T-helper 1 cell treated with Interleukin-12 subunit alpha and Interleukin-12 subunit beta and Interleukin-4 antibody, amounts not matched to agents 30 μg/mL and 1 μg/mL, for 36 hours (primary cell): ENCODE results near the gene ZBTB32.
"Not testable (repeated sequence)": the region's sequence is repeated elsewhere in the genome, so short reads cannot be mapped to it uniquely, and the experiment has no call there.

ENCODE experiments used
- H3K27ac Mint-ChIP-seq: one replicate; pipeline ENCODE4 v1.8.0; 2021; ENCODE audit warnings: mild to moderate bottlenecking, mixed read lengths
- H3K27me3 Mint-ChIP-seq: one replicate; pipeline ENCODE4 v1.8.0; 2021; ENCODE audit warnings: low read depth, mixed read lengths
- H3K36me3 Mint-ChIP-seq: one replicate; pipeline ENCODE4 v1.8.0; 2021; ENCODE audit warnings: low read depth, mixed read lengths
- H3K4me1 Mint-ChIP-seq: one replicate; pipeline ENCODE4 v1.8.0; 2021; ENCODE audit warnings: low read depth, mixed read lengths
- H3K4me3 Mint-ChIP-seq: one replicate; pipeline ENCODE4 v1.8.0; 2021; ENCODE audit warnings: mild to moderate bottlenecking, moderate library complexity, mixed read lengths
- H3K9me3 Mint-ChIP-seq: one replicate; pipeline ENCODE4 v1.8.0; 2021; ENCODE audit warnings: mixed read lengths

ZBTB32 gene

GRCh38 chr19:35704218-35704617 lies at the start of gene ZBTB32:
ZBTB32 (plus strand) TSS chr19:35704558; CDS start chr19:35714627, 10,069 bp downstream.
- Mint-ChIP-seq H3K36me3 (peaks cover 3% of the 10 kb centered on the region), H3K4me3 (no peak within 1 kb of the TSS), H3K9me3 (no peaks in the 10 kb centered on the region), H3K27ac (no peak within 1 kb of the TSS), H3K4me1 (peaks cover 9% of the 10 kb centered on the region), H3K27me3 (no peaks in the 10 kb centered on the region)

- H3K4me3 Mint-ChIP-seq, H3K9me3 Mint-ChIP-seq, H3K27ac Mint-ChIP-seq, H3K27me3 Mint-ChIP-seq: not testable (repeated sequence)
- peaks cover 12% of the 10 kb centered on the region for H3K4me1 Mint-ChIP-seq
- H3K36me3 Mint-ChIP-seq: peaks cover 32% of the 10 kb centered on the region
Observed at GRCh38 chr19:35654828-35655227, 49.5 kb upstream of the ZBTB32 start.

GRCh38 chr19:35655600-35655999 lies 48.8 kb upstream of the ZBTB32 start:
- no peak overlapping the region for H3K27ac Mint-ChIP-seq
- peaks cover 12% of the 10 kb centered on the region for H3K4me1 Mint-ChIP-seq
- H3K36me3 Mint-ChIP-seq: peaks cover 34% of the 10 kb centered on the region
- no peaks in the 10 kb centered on the region for H3K9me3 Mint-ChIP-seq
- H3K4me3 Mint-ChIP-seq: no peak overlapping the region
- no peaks in the 10 kb centered on the region for H3K27me3 Mint-ChIP-seq

GRCh38 chr19:35656700-35657099 lies 47.7 kb upstream of the ZBTB32 start:
- Mint-ChIP-seq H3K27ac (no peak overlapping the region), H3K36me3 (peaks cover 26% of the 10 kb centered on the region), H3K27me3 (no peaks in the 10 kb centered on the region), H3K9me3 (no peaks in the 10 kb centered on the region), H3K4me3 (no peak overlapping the region), H3K4me1 (peaks cover 7% of the 10 kb centered on the region)

- Mint-ChIP-seq H3K9me3 (no peaks in the 10 kb centered on the region), H3K27me3 (no peaks in the 10 kb centered on the region), H3K4me3 (no peak overlapping the region), H3K4me1 (peaks cover 5% of the 10 kb centered on the region), H3K27ac (no peak overlapping the region), H3K36me3 (peaks cover 25% of the 10 kb centered on the region)
Observed at GRCh38 chr19:35657904-35658700, 46.3 kb upstream of the ZBTB32 start.

- H3K36me3 Mint-ChIP-seq: peaks cover 10% of the 10 kb centered on the region
- no peak overlapping the region for H3K27ac Mint-ChIP-seq
- peaks cover 2% of the 10 kb centered on the region for H3K4me1 Mint-ChIP-seq
- no peaks in the 10 kb centered on the region for H3K9me3 Mint-ChIP-seq
- H3K4me3 Mint-ChIP-seq: no peak overlapping the region
- H3K27me3 Mint-ChIP-seq: no peaks in the 10 kb centered on the region
Observed at GRCh38 chr19:35661995-35662340, 42.4 kb upstream of the ZBTB32 start.

GRCh38 chr19:35663981-35664380 lies 40.4 kb upstream of the ZBTB32 start:
- Mint-ChIP-seq H3K36me3 (peaks cover 3% of the 10 kb centered on the region), H3K27me3 (no peaks in the 10 kb centered on the region), H3K27ac (no peak overlapping the region), H3K9me3 (no peaks in the 10 kb centered on the region), H3K4me3 (no peak overlapping the region), H3K4me1 (no peaks in the 10 kb centered on the region)

GRCh38 chr19:35665157-35665556 lies 39.2 kb upstream of the ZBTB32 start:
- H3K4me3 Mint-ChIP-seq: no peak overlapping the region
- H3K27ac Mint-ChIP-seq: no peak overlapping the region

GRCh38 chr19:35665604-35666003 lies 38.8 kb upstream of the ZBTB32 start:
- Mint-ChIP-seq H3K4me1 (peaks cover 3% of the 10 kb centered on the region), H3K27me3 (peaks cover 14% of the 10 kb centered on the region), H3K27ac (no peak overlapping the region), H3K36me3 (no peaks in the 10 kb centered on the region), H3K4me3 (no peak overlapping the region), H3K9me3 (no peaks in the 10 kb centered on the region)

More at GRCh38 chr19:35665157-35665556, 39.2 kb upstream of the ZBTB32 start:
- H3K36me3 Mint-ChIP-seq: no peaks in the 10 kb centered on the region
- H3K4me1 Mint-ChIP-seq: peaks cover 3% of the 10 kb centered on the region
- H3K27me3 Mint-ChIP-seq: peaks cover 12% of the 10 kb centered on the region
- no peaks in the 10 kb centered on the region for H3K9me3 Mint-ChIP-seq

GRCh38 chr19:35666251-35666913 lies 38.0 kb upstream of the ZBTB32 start, which contains the start of gene UPK1A:
UPK1A (plus strand) TSS chr19:35666517; CDS start chr19:35666813, 296 bp downstream.
- peaks cover 3% of the 10 kb centered on the region for H3K4me1 Mint-ChIP-seq
- peaks cover 20% of the 10 kb centered on the region for H3K27me3 Mint-ChIP-seq
- H3K36me3 Mint-ChIP-seq: no peaks in the 10 kb centered on the region
- no peak within 1 kb of the TSS for H3K27ac Mint-ChIP-seq
- H3K9me3 Mint-ChIP-seq: no peaks in the 10 kb centered on the region
- no peak within 1 kb of the TSS for H3K4me3 Mint-ChIP-seq

- Mint-ChIP-seq H3K9me3 (no peaks in the 10 kb centered on the region), H3K27ac (no peak overlapping the region)
Observed at GRCh38 chr19:35669566-35669965, 34.8 kb upstream of the ZBTB32 start.

GRCh38 chr19:35669974-35670373 lies 34.4 kb upstream of the ZBTB32 start:
- Mint-ChIP-seq H3K9me3 (no peaks in the 10 kb centered on the region), H3K4me3 (no peak overlapping the region), H3K27me3 (peaks cover 48% of the 10 kb centered on the region), H3K27ac (no peak overlapping the region), H3K36me3 (no peaks in the 10 kb centered on the region), H3K4me1 (peaks cover 15% of the 10 kb centered on the region)

More at GRCh38 chr19:35669566-35669965, 34.8 kb upstream of the ZBTB32 start:
- Mint-ChIP-seq H3K36me3 (no peaks in the 10 kb centered on the region), H3K27me3 (peaks cover 46% of the 10 kb centered on the region), H3K4me3 (no peak overlapping the region), H3K4me1 (peaks cover 15% of the 10 kb centered on the region)

GRCh38 chr19:35670686-35671085 lies 33.7 kb upstream of the ZBTB32 start:
- no peaks in the 10 kb centered on the region for H3K36me3 Mint-ChIP-seq
- H3K27ac Mint-ChIP-seq: no peak overlapping the region
- peaks cover 52% of the 10 kb centered on the region for H3K27me3 Mint-ChIP-seq
- H3K9me3 Mint-ChIP-seq: no peaks in the 10 kb centered on the region
- H3K4me3 Mint-ChIP-seq: no peak overlapping the region
- peaks cover 15% of the 10 kb centered on the region for H3K4me1 Mint-ChIP-seq

GRCh38 chr19:35671818-35672217 lies 32.5 kb upstream of the ZBTB32 start:
- Mint-ChIP-seq H3K27ac (no peak overlapping the region), H3K36me3 (no peaks in the 10 kb centered on the region), H3K4me3 (no peak overlapping the region), H3K9me3 (no peaks in the 10 kb centered on the region), H3K27me3 (peaks cover 54% of the 10 kb centered on the region), H3K4me1 (peaks cover 15% of the 10 kb centered on the region)
